H7 (cell line): ENCODE measurements around the gene CDC34. TPM values are rescaled to one million over a fixed set of nuclear protein-coding genes. Genes with fewer than 3 reads are reported as not detected.

Experiments used
- DNase-seq: peaks from one replicate; pipeline ENCODE4 v3.0.0; 2012
- H3K27me3 ChIP-seq: 2 replicates; pipeline ENCODE4 v1.6.0; 2011; ENCODE audit warnings: mild to moderate bottlenecking, low read length; ENCODE audit not compliant: control insufficient read depth, insufficient read depth
- H3K36me3 ChIP-seq: replicated peaks from 2 replicates; pipeline ENCODE4 v1.5.1; 2011; ENCODE audit warnings: low read length; ENCODE audit not compliant: control insufficient read depth, insufficient read depth
- H3K4me3 ChIP-seq: 2 replicates; pipeline ENCODE4 v1.5.1; 2011; ENCODE audit warnings: low read depth, mild to moderate bottlenecking, control low read depth, low read length, moderate library complexity; ENCODE audit not compliant: insufficient read depth
- total RNA-seq: library from RNA; depleted of rRNA; stranded (reverse); fragments of >200 nt; shearing (Covaris generic); gene quantifications from 2 replicates; pipeline ENCODE4 v1.2.3, GENCODE V29; 2014; rRNA removed

CDC34 gene
- total RNA-seq: 180 and 192 TPM in 2 replicates

- peak; percentile 87 for DNase-seq
- H3K4me3 ChIP-seq: peak within 1 kb of the TSS; percentile 96
- H3K36me3 ChIP-seq: peaks cover 5% of the 10 kb centered on the region
- no peaks in the 10 kb centered on the region for H3K27me3 ChIP-seq
Measured at GRCh38 chr19:531753-532560, at the start of gene CDC34. Gene CDC34 (plus strand): TSS chr19:531760. CDS start chr19:531932, 172 bp downstream.

GRCh38 chr19:482186-483041 is 49.1 kb upstream of the CDC34 start:
- no peaks in the 10 kb centered on the region for H3K36me3 ChIP-seq
- peak; percentile 64 for DNase-seq
- no peak overlapping the region for H3K4me3 ChIP-seq
- H3K27me3 ChIP-seq: peaks cover 2% of the 10 kb centered on the region; the same call in 1 of the 2 replicates

GRCh38 chr19:483332-484072 is 48.1 kb upstream of the CDC34 start:
- Histone ChIP-seq H3K27me3 (peaks cover 2% of the 10 kb centered on the region; the same call in 1 of the 2 replicates), H3K4me3 (no peak overlapping the region), H3K36me3 (no peaks in the 10 kb centered on the region)
- DNase-seq: peak; percentile 51

- DNase-seq: no peak
- Histone ChIP-seq H3K36me3 (no peaks in the 10 kb centered on the region), H3K27me3 (peaks cover 2% of the 10 kb centered on the region; the same call in 1 of the 2 replicates), H3K4me3 (no peak overlapping the region)
Measured at GRCh38 chr19:484494-484893, 47.1 kb upstream of the CDC34 start.

- DNase-seq: peak; percentile 48
- Histone ChIP-seq H3K4me3 (no peak overlapping the region), H3K36me3 (no peaks in the 10 kb centered on the region), H3K27me3 (peaks cover 4% of the 10 kb centered on the region; the same call in 1 of the 2 replicates)
Measured at GRCh38 chr19:485077-485476, 46.5 kb upstream of the CDC34 start.

- Histone ChIP-seq H3K36me3 (no peaks in the 10 kb centered on the region), H3K27me3 (peaks cover 4% of the 10 kb centered on the region; the same call in 1 of the 2 replicates), H3K4me3 (no peak overlapping the region)
- peak; percentile 77 for DNase-seq
Measured at GRCh38 chr19:485583-486236, 45.9 kb upstream of the CDC34 start.

- Histone ChIP-seq H3K4me3 (peak overlapping the region; percentile 87), H3K36me3 (no peaks in the 10 kb centered on the region), H3K27me3 (peaks cover 4% of the 10 kb centered on the region; the same call in 1 of the 2 replicates)
- peak; percentile 99 for DNase-seq
Measured at GRCh38 chr19:488505-489417, 42.8 kb upstream of the CDC34 start.

GRCh38 chr19:489418-490196 is 42.0 kb upstream of the CDC34 start:
- peak; percentile 86 for DNase-seq
- Histone ChIP-seq H3K4me3 (peak overlapping the region; percentile 87), H3K36me3 (no peaks in the 10 kb centered on the region), H3K27me3 (peaks cover 4% of the 10 kb centered on the region; the same call in 1 of the 2 replicates)

GRCh38 chr19:491146-491741 is 40.3 kb upstream of the CDC34 start:
- Histone ChIP-seq H3K27me3 (peaks cover 5% of the 10 kb centered on the region; the same call in 1 of the 2 replicates), H3K4me3 (peak overlapping the region; percentile 8; the same call in 1 of the 2 replicates), H3K36me3 (no peaks in the 10 kb centered on the region)
- DNase-seq: peak; percentile 94

GRCh38 chr19:492091-492531 is 39.4 kb upstream of the CDC34 start:
- H3K4me3 ChIP-seq: no peak overlapping the region
- no peaks in the 10 kb centered on the region for H3K36me3 ChIP-seq
- DNase-seq: peak; percentile 93
- peaks cover 7% of the 10 kb centered on the region; the same call in 1 of the 2 replicates for H3K27me3 ChIP-seq

- no peak overlapping the region for H3K4me3 ChIP-seq
- no peaks in the 10 kb centered on the region for H3K36me3 ChIP-seq
- peak; percentile 70 for DNase-seq
- H3K27me3 ChIP-seq: peaks cover 19% of the 10 kb centered on the region
Measured at GRCh38 chr19:493391-494170, 38.0 kb upstream of the CDC34 start.
